GM23338 (cell line): ENCODE data around the gene GATAD2B. TPM values are rescaled to one million over a fixed set of nuclear protein-coding genes. Genes with fewer than 3 reads are reported as not detected.

Experiments
- ATAC-seq: fragments of 200-7000 bp; cut with Tn5 transposase; 3 replicates; pipeline ENCODE4 v1.9.1; 2020
- DNase-seq: peaks from one replicate; pipeline ENCODE4 v3.0.0-alpha.2; 2015; ENCODE audit warnings: low spot score
- H2AFZ ChIP-seq: fragments of 200-600 bp; sonication (generic); 2 replicates; pipeline ENCODE4 v1.8.0; 2016; ENCODE audit warnings: antibody characterized with exemption, mild to moderate bottlenecking, moderate library complexity
- H3F3A ChIP-seq: fragments of 200-600 bp; sonication (generic); replicated peaks from 2 replicates; pipeline ENCODE4 v1.8.0; 2017; ENCODE audit warnings: antibody characterized with exemption, mixed run types, low read depth
- H3K27ac ChIP-seq: fragments of 200-600 bp; sonication (generic); 2 replicates; pipeline ENCODE4 v1.6.1; 2016; ENCODE audit warnings: low read depth
- H3K27me3 ChIP-seq: fragments of 200-600 bp; sonication (generic); 2 replicates; pipeline ENCODE4 v1.8.0; 2016; ENCODE audit warnings: mild to moderate bottlenecking, mixed run types, moderate library complexity; ENCODE audit not compliant: insufficient read depth
- H3K36me3 ChIP-seq: fragments of 200-600 bp; sonication (generic); 2 replicates; pipeline ENCODE4 v1.8.0; 2016; ENCODE audit warnings: mild to moderate bottlenecking; ENCODE audit not compliant: insufficient read depth
- H3K4me1 ChIP-seq: fragments of 200-600 bp; sonication (generic); 2 replicates; pipeline ENCODE4 v1.8.0; 2016; ENCODE audit warnings: mild to moderate bottlenecking, moderate library complexity; ENCODE audit not compliant: insufficient read depth
- H3K4me2 ChIP-seq: fragments of 200-600 bp; sonication (generic); 2 replicates; pipeline ENCODE4 v1.7.1; 2017; ENCODE audit warnings: mixed run types
- H3K4me3 ChIP-seq: fragments of 200-600 bp; sonication (generic); 2 replicates; pipeline ENCODE4 v1.6.1; 2016; ENCODE audit warnings: mixed run types
- H3K79me2 ChIP-seq: fragments of 200-600 bp; sonication (generic); replicated peaks from 2 replicates; pipeline ENCODE4 v1.8.0; 2017; ENCODE audit warnings: mild to moderate bottlenecking; ENCODE audit not compliant: insufficient read depth
- H3K9me2 ChIP-seq: fragments of 200-600 bp; sonication (generic); 2 replicates; pipeline ENCODE4 v1.8.0; 2017; ENCODE audit not compliant: insufficient read depth
- H4K20me1 ChIP-seq: fragments of 200-600 bp; sonication (generic); replicated peaks from 2 replicates; pipeline ENCODE4 v1.8.0; 2017; ENCODE audit warnings: mild to moderate bottlenecking; ENCODE audit not compliant: insufficient read depth
- H3K27ac Mint-ChIP-seq: 2 replicates; pipeline ENCODE4 v1.8.0; 2020; ENCODE audit warnings: inconsistent platforms, mild to moderate bottlenecking, moderate library complexity, mixed read lengths
- H3K27me3 Mint-ChIP-seq: 3 replicates; pipeline ENCODE4 v1.8.0; 2022; ENCODE audit warnings: low read depth, mild to moderate bottlenecking, moderate library complexity, mixed read lengths, inconsistent platforms; ENCODE audit not compliant: insufficient read depth, poor library complexity
- H3K36me3 Mint-ChIP-seq: 3 replicates; pipeline ENCODE4 v1.8.0; 2021; ENCODE audit warnings: low read depth, mild to moderate bottlenecking, inconsistent platforms, moderate library complexity, mixed read lengths
- H3K4me1 Mint-ChIP-seq: 3 replicates; pipeline ENCODE4 v1.8.0; 2020; ENCODE audit warnings: mild to moderate bottlenecking, inconsistent platforms, mixed read lengths
- H3K4me3 Mint-ChIP-seq: 3 replicates; pipeline ENCODE4 v1.8.0; 2021; ENCODE audit warnings: moderate library complexity, mild to moderate bottlenecking, inconsistent platforms, mixed read lengths
- H3K9me3 Mint-ChIP-seq: 3 replicates; pipeline ENCODE4 v1.8.0; 2020; ENCODE audit warnings: moderate library complexity, mild to moderate bottlenecking, inconsistent platforms, mixed read lengths
- CTCF ChIP-seq, 2 experiments: fragments of 200-600 bp in 1 of 2; sonication (generic) in 1 of 2; conservative IDR thresholded peaks; 2 replicates each; pipeline versions ENCODE4 v1.5.1 to v1.6.1; 2016 to 2017; ENCODE audit warnings: antibody characterized with exemption in 2 of 2, low read depth in 2 of 2, mild to moderate bottlenecking in 2 of 2, moderate library complexity in 1 of 2
- ETS1 ChIP-seq: IDR thresholded peaks from 2 replicates; pipeline ENCODE4 v1.6.1; 2016; ENCODE audit warnings: antibody characterized with exemption
- EZH2phosphoT487 ChIP-seq: fragments of 200-600 bp; sonication (generic); IDR thresholded peaks from one replicate; pipeline ENCODE4 v1.8.1; 2018; ENCODE audit warnings: antibody characterized with exemption; ENCODE audit not compliant: unreplicated experiment
- JUNB ChIP-seq: IDR thresholded peaks from one replicate; pipeline ENCODE4 v1.6.1; 2016; ENCODE audit warnings: antibody characterized with exemption; ENCODE audit not compliant: unreplicated experiment
- NANOG ChIP-seq: IDR thresholded peaks from 2 replicates; pipeline ENCODE4 v1.6.1; 2016; ENCODE audit warnings: antibody characterized with exemption, borderline replicate concordance
- POLR2AphosphoS5 ChIP-seq: IDR thresholded peaks from 2 replicates; pipeline ENCODE4 v1.6.1; 2016; ENCODE audit warnings: antibody characterized with exemption, low read depth
- REST ChIP-seq: IDR thresholded peaks from one replicate; pipeline ENCODE4 v1.6.1; 2018; ENCODE audit warnings: antibody characterized with exemption; ENCODE audit not compliant: unreplicated experiment
- ZNF331 ChIP-seq: fragments of 250-450 bp; sonication (Bioruptor Pico); IDR thresholded peaks from 2 replicates; pipeline ENCODE4 v1.5.0; 2020; ENCODE audit warnings: low read depth, mild to moderate bottlenecking, moderate library complexity
- ZNF462 ChIP-seq: fragments of 250-450 bp; sonication (Bioruptor Pico); IDR thresholded peaks from 2 replicates; pipeline ENCODE4 v1.5.0; 2020; ENCODE audit warnings: mild to moderate bottlenecking, moderate library complexity
- polyA plus RNA-seq: library from polyadenylated mRNA; unstranded; fragments of >200 nt; fragmentation: Nextera tagmentation; extraction: Ambion mirVana; gene quantifications from 2 replicates; pipeline ENCODE4 v1.2.1, GENCODE V29; 2016
- total RNA-seq: library from RNA; depleted of rRNA; stranded (reverse); fragments of >200 nt; shearing (Covaris generic); gene quantifications from 2 replicates; pipeline ENCODE4 v1.2.3, GENCODE V29; 2014

Gene GATAD2B
- total and polyA plus RNA-seq, 2 experiments from 2014 or later: 5.2 to 17.8 TPM

- no peak for TF ChIP-seq ZNF462 (CRISPR knock-in tag)
- TF ChIP-seq EZH2phosphoT487: no peak
Measured at GRCh38 chr1:153789478-153790034, 133.2 kb downstream of the GATAD2B start (continued).

GRCh38 chr1:153786038-153786790 lies 136.6 kb downstream of the GATAD2B start:
- Mint-ChIP-seq H3K4me3 (no peak overlapping the region), H3K27ac (no peak overlapping the region), H3K4me1 (peaks cover 12% of the 10 kb centered on the region), H3K9me3 (no peaks in the 10 kb centered on the region; the same call in 2 of the 3 replicates), H3K27me3 (peaks cover 8% of the 10 kb centered on the region), H3K36me3 (no peaks in the 10 kb centered on the region)
- H3K79me2 ChIP-seq: no peaks in the 10 kb centered on the region
- H3K9me2 ChIP-seq: no peaks in the 10 kb centered on the region
- H3F3A ChIP-seq: peaks cover 18% of the 10 kb centered on the region
- DNase-seq: no peak
- ATAC-seq: no peak
- peaks cover 10% of the 10 kb centered on the region for H3K4me1 ChIP-seq
- H3K4me3 ChIP-seq: no peak overlapping the region
- no peaks in the 10 kb centered on the region for H3K27me3 ChIP-seq
- H3K36me3 ChIP-seq: no peaks in the 10 kb centered on the region
- H3K27ac ChIP-seq: no peak overlapping the region
- TF ChIP-seq POLR2AphosphoS5 (no peak), REST (no peak), ZNF331 (CRISPR knock-in tag) (no peak), CTCF (conservative IDR thresholded peaks at IDR 0.05; ENCODE audit: low read depth in 2 of 2) (no peak), JUNB (no peak), ETS1 (no peak), NANOG (no peak)
- no peak overlapping the region for H3K4me2 ChIP-seq
- no peaks in the 10 kb centered on the region for H4K20me1 ChIP-seq
- no peak overlapping the region for H2AFZ ChIP-seq
